LNCaP clone FGC (cell line): ENCODE measurements around the gene MAP3K20.
"Not testable (repeated sequence)": the region's sequence is repeated elsewhere in the genome, so short reads cannot be mapped to it uniquely, and the experiment has no call there.

Experiments
- DNase-seq: peaks from one replicate; pipeline ENCODE4 v3.0.0-alpha.2; 2011; ENCODE audit warnings: low read depth
- H3K4me3 ChIP-seq: 2 replicates; pipeline ENCODE4 v1.5.1; 2011; ENCODE audit warnings: mild to moderate bottlenecking, low read depth, low read length, control low read depth
- CTCF ChIP-seq: IDR thresholded peaks from 2 replicates; pipeline ENCODE4 v1.5.1; 2012; ENCODE audit warnings: mild to moderate bottlenecking; ENCODE audit not compliant: control insufficient read depth, insufficient read depth; ENCODE audit errors: extremely low read depth

The MAP3K20 gene

GRCh38 chr2:173087214-173087581 lies 11.6 kb downstream of the MAP3K20 start:
- no peak for DNase-seq
- H3K4me3 ChIP-seq, result no peak overlapping the region
- TF ChIP-seq CTCF, result no peak

- H3K4me3 ChIP-seq, result no peak overlapping the region
- no peak for DNase-seq
- no peak for TF ChIP-seq CTCF
Observed at GRCh38 chr2:173087793-173088496, 12.3 kb downstream of the MAP3K20 start.

GRCh38 chr2:173090276-173090877 lies 14.7 kb downstream of the MAP3K20 start:
- no peak overlapping the region for H3K4me3 ChIP-seq
- no peak for TF ChIP-seq CTCF
- DNase-seq, result no peak

GRCh38 chr2:173090973-173091660 lies 15.5 kb downstream of the MAP3K20 start:
- TF ChIP-seq CTCF, result no peak
- DNase-seq, result no peak
- no peak overlapping the region for H3K4me3 ChIP-seq

- no peak overlapping the region for H3K4me3 ChIP-seq
- TF ChIP-seq CTCF, result no peak
- DNase-seq, result no peak
Observed at GRCh38 chr2:173091910-173092309, 16.3 kb downstream of the MAP3K20 start.

- no peak overlapping the region for H3K4me3 ChIP-seq
- no peak for DNase-seq
- no peak for TF ChIP-seq CTCF
Observed at GRCh38 chr2:173092844-173093402, 17.3 kb downstream of the MAP3K20 start.

- not testable (repeated sequence) for DNase-seq, H3K4me3 ChIP-seq
Observed at GRCh38 chr2:173093617-173094016, 18.0 kb downstream of the MAP3K20 start.
